ENCODE data around the gene TMEM86B. TPM values are rescaled to one million over a fixed set of nuclear protein-coding genes. Genes with fewer than 3 reads are reported as not detected.

The TMEM86B gene
- total RNA-seq, 1 donor from 2014 or later = 14.8 TPM

GRCh38 chr19:55229789-55230182 lies 1.2 kb upstream of the TMEM86B start:
- Mint-ChIP-seq H3K4me1 (peaks cover 3% of the 10 kb centered on the region), H3K27ac (no peak overlapping the region), H3K4me3 (no peak overlapping the region), H3K9me3 (no peaks in the 10 kb centered on the region), H3K27me3 (no peaks in the 10 kb centered on the region), H3K36me3 (ENCODE audit: low read depth) (peaks cover 76% of the 10 kb centered on the region)
- no peak for TF ChIP-seq CTCF (IDR thresholded peaks at IDR 0.05)
- no peak for DNase-seq
- POLR2A ChIA-PET = interaction anchor here (0.5 kb wide), 1 partner anchor 31 kb away, joined by 6 read pairs; no protein-coding TSS in a partner anchor
- intact Hi-C loops (cut with micrococcal nuclease) = no loop called here
- CTCF ChIA-PET = no interaction called here
- no peak for ATAC-seq (ENCODE audit: low read depth)

- Mint-ChIP-seq H3K9me3 (no peaks in the 10 kb centered on the region), H3K36me3 (ENCODE audit: low read depth) (peaks cover 72% of the 10 kb centered on the region), H3K4me1 (peaks cover 3% of the 10 kb centered on the region), H3K4me3 (no peak overlapping the region), H3K27me3 (no peaks in the 10 kb centered on the region), H3K27ac (no peak overlapping the region)
- ChIA-PET CTCF (no interaction called here), POLR2A (interaction anchor here (0.5 kb wide), 1 partner anchor 31 kb away, joined by 6 read pairs; no protein-coding TSS in a partner anchor)
- no peak for TF ChIP-seq CTCF (IDR thresholded peaks at IDR 0.05)
- ATAC-seq (ENCODE audit: low read depth) (no peak), DNase-seq (no peak)
- intact Hi-C loops (cut with micrococcal nuclease) = no loop called here
Measured at GRCh38 chr19:55229145-55229788, 704 bp upstream of the TMEM86B start.

GRCh38 chr19:55228015-55228391 lies 560 bp downstream of the TMEM86B start:
- Mint-ChIP-seq H3K36me3 (ENCODE audit: low read depth) (peaks cover 64% of the 10 kb centered on the region), H3K4me3 (no peak overlapping the region), H3K9me3 (no peaks in the 10 kb centered on the region), H3K27me3 (no peaks in the 10 kb centered on the region), H3K27ac (no peak overlapping the region), H3K4me1 (peaks cover 3% of the 10 kb centered on the region)
- ChIA-PET CTCF (no interaction called here), POLR2A (no interaction called here)
- ATAC-seq (ENCODE audit: low read depth) (no peak), DNase-seq (no peak)
- TF ChIP-seq CTCF (IDR thresholded peaks at IDR 0.05) = no peak
- intact Hi-C loops (cut with micrococcal nuclease) = no loop called here

- H3K27ac Mint-ChIP-seq = no peak overlapping the region
- intact Hi-C loops (cut with micrococcal nuclease) = no loop called here
- no peak for TF ChIP-seq CTCF (IDR thresholded peaks at IDR 0.05)
- no peaks in the 10 kb centered on the region for H3K27me3 Mint-ChIP-seq
- no peak for ATAC-seq (ENCODE audit: low read depth)
- no peaks in the 10 kb centered on the region for H3K9me3 Mint-ChIP-seq
- H3K36me3 Mint-ChIP-seq (ENCODE audit: low read depth) = peaks cover 58% of the 10 kb centered on the region
- ChIA-PET POLR2A (no interaction called here), CTCF (no interaction called here)
- peaks cover 3% of the 10 kb centered on the region for H3K4me1 Mint-ChIP-seq
- no peak for DNase-seq
- no peak overlapping the region for H3K4me3 Mint-ChIP-seq
Measured at GRCh38 chr19:55227241-55228014, 1.1 kb downstream of the TMEM86B start.

- H3K4me1 Mint-ChIP-seq = peaks cover 3% of the 10 kb centered on the region
- intact Hi-C loops (cut with micrococcal nuclease) = no loop called here
- H3K27ac Mint-ChIP-seq = no peak overlapping the region
- peaks cover 52% of the 10 kb centered on the region for H3K36me3 Mint-ChIP-seq (ENCODE audit: low read depth)
- no peak for TF ChIP-seq CTCF (IDR thresholded peaks at IDR 0.05)
- ChIA-PET POLR2A (no interaction called here), CTCF (no interaction called here)
- H3K4me3 Mint-ChIP-seq = no peak overlapping the region
- H3K27me3 Mint-ChIP-seq = no peaks in the 10 kb centered on the region
- ATAC-seq (ENCODE audit: low read depth) = no peak
- H3K9me3 Mint-ChIP-seq = no peaks in the 10 kb centered on the region
- DNase-seq = no peak
Measured at GRCh38 chr19:55226788-55227187, 1.8 kb downstream of the TMEM86B start.

All from activated B cell treated with CpG ODN at 0.5 μM for 24 hours (primary cell).